ENCODE measurements around the gene ATP9A.
A peak's percentile ranks its signal among the peaks of the same experiment; 100 is the strongest.
"Not testable (repeated sequence)": the region's sequence is repeated elsewhere in the genome, so short reads cannot be mapped to it uniquely, and the experiment has no call there.

The ATP9A gene

GRCh38 chr20:51651921-51652549 is 116.2 kb downstream of the ATP9A start:
- DNase-seq (ENCODE audit: low spot score in 2 of 2), result no peak

GRCh38 chr20:51650685-51651134 is 117.5 kb downstream of the ATP9A start:
- DNase-seq (ENCODE audit: low spot score in 2 of 2), result no peak
- in situ Hi-C loops (cut with MboI; ENCODE audit: low sequenced_read_pairs), result no loop called here
- Histone ChIP-seq H3K27me3 (ENCODE audit: low read depth) (no peaks in the 10 kb centered on the region), H3K4me3 (no peak overlapping the region), H3K36me3 (replicated peaks) (peaks cover 6% of the 10 kb centered on the region), H3K4me1 (0 out of 2 replicates have a peak, but pooled peaks cover 1% of the 10 kb centered on the region), H3K9me3 (no peaks in the 10 kb centered on the region)

More at GRCh38 chr20:51651921-51652549, 116.2 kb downstream of the ATP9A start:
- Histone ChIP-seq H3K4me1 (0 out of 2 replicates have a peak, but pooled peaks cover 2% of the 10 kb centered on the region), H3K27me3 (ENCODE audit: low read depth) (no peaks in the 10 kb centered on the region), H3K9me3 (no peaks in the 10 kb centered on the region), H3K36me3 (replicated peaks) (peaks cover 11% of the 10 kb centered on the region), H3K4me3 (no peak overlapping the region)
- in situ Hi-C loops (cut with MboI; ENCODE audit: low sequenced_read_pairs), result no loop called here

- Histone ChIP-seq H3K27me3 (ENCODE audit: low read depth) (no peaks in the 10 kb centered on the region), H3K36me3 (replicated peaks) (peaks cover 5% of the 10 kb centered on the region), H3K4me1 (no peaks in the 10 kb centered on the region), H3K4me3 (no peak overlapping the region), H3K9me3 (no peaks in the 10 kb centered on the region)
- no peak for DNase-seq (ENCODE audit: low spot score in 2 of 2)
- in situ Hi-C loops (cut with MboI; ENCODE audit: low sequenced_read_pairs), result no loop called here
These were observed 119.6 kb downstream of the ATP9A start for GRCh38 chr20:51648571-51648947.

GRCh38 chr20:51647674-51648570 is 120.3 kb downstream of the ATP9A start:
- DNase-seq (ENCODE audit: low spot score in 2 of 2), result no peak
- no peaks in the 10 kb centered on the region for H3K4me1 ChIP-seq
- H3K4me3 ChIP-seq, result no peak overlapping the region
- H3K36me3 ChIP-seq (replicated peaks), result peaks cover 5% of the 10 kb centered on the region
- H3K9me3 ChIP-seq, result no peaks in the 10 kb centered on the region
- no peaks in the 10 kb centered on the region for H3K27me3 ChIP-seq (ENCODE audit: low read depth)
- in situ Hi-C loops (cut with MboI; ENCODE audit: low sequenced_read_pairs), result no loop called here

GRCh38 chr20:51643810-51644209 is 124.4 kb downstream of the ATP9A start:
- in situ Hi-C loops (cut with MboI; ENCODE audit: low sequenced_read_pairs); H3K4me1 ChIP-seq: not testable (repeated sequence)

GRCh38 chr20:51643390-51643789 is 124.8 kb downstream of the ATP9A start:
- H3K27me3 ChIP-seq (ENCODE audit: low read depth), result no peaks in the 10 kb centered on the region
- no peaks in the 10 kb centered on the region for H3K4me1 ChIP-seq
- no peaks in the 10 kb centered on the region for H3K9me3 ChIP-seq
- H3K36me3 ChIP-seq (replicated peaks), result no peaks in the 10 kb centered on the region
- DNase-seq (ENCODE audit: low spot score in 2 of 2), result no peak
- no peak overlapping the region for H3K4me3 ChIP-seq
- in situ Hi-C loops (cut with MboI; ENCODE audit: low sequenced_read_pairs), result no loop called here

More at GRCh38 chr20:51643810-51644209, 124.4 kb downstream of the ATP9A start:
- DNase-seq (ENCODE audit: low spot score in 2 of 2); H3K27me3 ChIP-seq (ENCODE audit: low read depth); H3K4me3 ChIP-seq; H3K9me3 ChIP-seq; H3K36me3 ChIP-seq (replicated peaks): not testable (repeated sequence)

GRCh38 chr20:51641866-51642265 is 126.3 kb downstream of the ATP9A start:
- Histone ChIP-seq H3K4me3 (no peak overlapping the region), H3K36me3 (replicated peaks) (no peaks in the 10 kb centered on the region), H3K27me3 (ENCODE audit: low read depth) (no peaks in the 10 kb centered on the region), H3K4me1 (no peaks in the 10 kb centered on the region), H3K9me3 (no peaks in the 10 kb centered on the region)
- DNase-seq (ENCODE audit: low spot score in 2 of 2), result no peak
- in situ Hi-C loops (cut with MboI; ENCODE audit: low sequenced_read_pairs), result no loop called here

GRCh38 chr20:51640743-51641142 is 127.4 kb downstream of the ATP9A start:
- Histone ChIP-seq H3K27me3 (ENCODE audit: low read depth) (no peaks in the 10 kb centered on the region), H3K4me3 (no peak overlapping the region), H3K4me1 (no peaks in the 10 kb centered on the region), H3K9me3 (no peaks in the 10 kb centered on the region), H3K36me3 (replicated peaks) (0 out of 2 replicates have a peak, but pooled peaks cover 5% of the 10 kb centered on the region)
- DNase-seq (ENCODE audit: low spot score in 2 of 2), result no peak
- in situ Hi-C loops (cut with MboI; ENCODE audit: low sequenced_read_pairs), result no loop called here

- Histone ChIP-seq H3K4me1 (no peaks in the 10 kb centered on the region), H3K4me3 (no peak overlapping the region), H3K9me3 (no peaks in the 10 kb centered on the region), H3K27me3 (ENCODE audit: low read depth) (no peaks in the 10 kb centered on the region), H3K36me3 (replicated peaks) (0 out of 2 replicates have a peak, but pooled peaks cover 5% of the 10 kb centered on the region)
- in situ Hi-C loops (cut with MboI; ENCODE audit: low sequenced_read_pairs), result loop anchor here (5.0 kb wide), 1 partner anchor 443 kb away; no protein-coding TSS in a partner anchor
- DNase-seq (ENCODE audit: low spot score in 2 of 2), result peak; percentile 65 to 90
These were observed 128.9 kb downstream of the ATP9A start for GRCh38 chr20:51639206-51639832.

- in situ Hi-C loops (cut with MboI; ENCODE audit: low sequenced_read_pairs), result loop anchor here (5.0 kb wide), 1 partner anchor 445 kb away; no protein-coding TSS in a partner anchor
- Histone ChIP-seq H3K4me3 (no peak overlapping the region), H3K27me3 (ENCODE audit: low read depth) (no peaks in the 10 kb centered on the region), H3K36me3 (replicated peaks) (0 out of 2 replicates have a peak, but pooled peaks cover 5% of the 10 kb centered on the region), H3K4me1 (no peaks in the 10 kb centered on the region), H3K9me3 (no peaks in the 10 kb centered on the region)
- DNase-seq (ENCODE audit: low spot score in 2 of 2), result no peak
These were observed 130.9 kb downstream of the ATP9A start for GRCh38 chr20:51637241-51637640.

- in situ Hi-C loops (cut with MboI; ENCODE audit: low sequenced_read_pairs), result loop anchor here (5.0 kb wide), 1 partner anchor 446 kb away; no protein-coding TSS in a partner anchor
- no peak for DNase-seq (ENCODE audit: low spot score in 2 of 2)
- Histone ChIP-seq H3K36me3 (replicated peaks) (0 out of 2 replicates have a peak, but pooled peaks cover 5% of the 10 kb centered on the region), H3K9me3 (no peaks in the 10 kb centered on the region), H3K4me3 (no peak overlapping the region), H3K27me3 (ENCODE audit: low read depth) (no peaks in the 10 kb centered on the region), H3K4me1 (no peaks in the 10 kb centered on the region)
These were observed 132.1 kb downstream of the ATP9A start for GRCh38 chr20:51636123-51636522.

GRCh38 chr20:51635680-51636079 is 132.5 kb downstream of the ATP9A start:
- in situ Hi-C loops (cut with MboI; ENCODE audit: low sequenced_read_pairs), result loop anchor here (5.0 kb wide), 1 partner anchor 447 kb away; no protein-coding TSS in a partner anchor
- DNase-seq (ENCODE audit: low spot score in 2 of 2), result no peak
- 0 out of 2 replicates have a peak, but pooled peaks cover 5% of the 10 kb centered on the region for H3K36me3 ChIP-seq (replicated peaks)
- H3K4me1 ChIP-seq, result no peaks in the 10 kb centered on the region
- H3K4me3 ChIP-seq, result no peak overlapping the region
- no peaks in the 10 kb centered on the region for H3K9me3 ChIP-seq
- H3K27me3 ChIP-seq (ENCODE audit: low read depth), result no peaks in the 10 kb centered on the region

- H3K9me3 ChIP-seq, result no peaks in the 10 kb centered on the region
- no peak overlapping the region for H3K4me3 ChIP-seq
- H3K4me1 ChIP-seq, result no peaks in the 10 kb centered on the region
- H3K27me3 ChIP-seq (ENCODE audit: low read depth), result no peaks in the 10 kb centered on the region
- in situ Hi-C loops (cut with MboI; ENCODE audit: low sequenced_read_pairs), result loop anchor here (5.0 kb wide), 1 partner anchor 447 kb away; no protein-coding TSS in a partner anchor
- no peak for DNase-seq (ENCODE audit: low spot score in 2 of 2)
- H3K36me3 ChIP-seq (replicated peaks), result 0 out of 2 replicates have a peak, but pooled peaks cover 5% of the 10 kb centered on the region
These were observed 133.3 kb downstream of the ATP9A start for GRCh38 chr20:51634877-51635276.

Data from HAP-1 (cell line).